Measurements from ENCODE around the gene MUC3A. TPM values are rescaled to one million over a fixed set of nuclear protein-coding genes. Genes with fewer than 3 reads are reported as not detected.

The MUC3A gene
- total and polyA plus RNA-seq, 2 of the 4 experiments (the other 2 are of a cell fraction), result 0.05 TPM; not detected in 1

DNA sequence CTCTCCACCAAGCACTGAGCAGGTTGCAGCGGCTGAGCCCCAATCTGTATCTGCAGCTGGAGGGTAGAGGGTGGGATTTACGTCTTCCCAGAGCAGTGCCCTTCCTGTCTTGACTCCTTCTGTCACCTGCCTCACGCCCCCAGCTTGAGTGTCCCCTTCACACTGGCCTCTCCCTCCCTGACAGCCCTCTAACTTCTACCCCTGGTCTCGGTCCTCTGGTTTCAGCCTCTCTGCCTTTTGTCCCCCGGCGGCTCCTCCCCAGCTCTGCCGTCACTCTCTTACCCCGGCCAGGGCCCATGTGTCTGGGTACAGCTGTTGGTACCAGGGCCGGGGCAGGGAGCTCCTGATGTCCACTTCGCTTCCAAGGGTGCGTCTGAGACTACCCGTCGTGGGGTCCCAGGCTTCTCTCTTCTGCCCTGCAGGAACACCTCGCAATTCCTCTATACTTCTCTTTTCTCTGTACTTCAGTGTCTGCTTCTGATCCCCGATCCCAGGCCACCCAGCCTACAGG, 654 bp downstream of the MUC3A start:
- Histone ChIP-seq H3K9me1 (ENCODE audit: insufficient read depth, low read length) (0 out of 2 replicates have a peak, but pooled peaks cover 4% of the 10 kb centered on the region), H4K8ac (ENCODE audit: low read depth in 2 of 2, low read length in 2 of 2) (no peak overlapping the region), H3K4me1 (ENCODE audit: control insufficient read depth, insufficient read depth, low read length) (no peaks in the 10 kb centered on the region), H3K23ac (ENCODE audit: low read depth, low read length) (no peak overlapping the region; the same call in 1 of the 2 replicates), H3K18ac (ENCODE audit: low read depth, low read length) (no peak overlapping the region), H2AK5ac (ENCODE audit: low read depth, low read length) (no peak overlapping the region), H3K79me1 (ENCODE audit: low read depth in 1 of 2, low read length in 2 of 2) (no peaks in the 10 kb centered on the region), H2AFZ (replicated peaks; ENCODE audit: low read length, poor library complexity) (no peak overlapping the region), H3K27ac (ENCODE audit: insufficient read depth, low read length) (no peak overlapping the region), H2BK20ac (ENCODE audit: low read depth, low read length) (no peak overlapping the region), H3K14ac (replicated peaks; ENCODE audit: low read depth, low read length) (no peak overlapping the region), H3K36me3 (ENCODE audit: control insufficient read depth, insufficient read depth, low read length) (no peaks in the 10 kb centered on the region), H3K9me3 (ENCODE audit: control insufficient read depth, insufficient read depth, low read length) (peaks cover 3% of the 10 kb centered on the region; the same call in 1 of the 2 replicates), H4K5ac (ENCODE audit: low read depth, low read length) (no peak overlapping the region), H4K20me1 (ENCODE audit: insufficient read depth, low read length) (no peaks in the 10 kb centered on the region), H3K4me3 (ENCODE audit: insufficient read depth, low read depth, low read length) (no peak overlapping the region), H2BK120ac (ENCODE audit: low read depth, low read length) (no peak overlapping the region), H2BK5ac (ENCODE audit: low read depth, low read length, poor library complexity, severe bottlenecking) (no peak overlapping the region), H3K27me3 (ENCODE audit: control insufficient read depth, insufficient read depth, low read length) (peaks cover 50% of the 10 kb centered on the region), H3K4ac (ENCODE audit: low read depth, low read length) (no peak overlapping the region), H3K9ac (ENCODE audit: low read depth, low read length) (no peak overlapping the region), H3K4me2 (ENCODE audit: low read depth, low read length) (no peak overlapping the region), H4K91ac (ENCODE audit: insufficient read depth, low read depth, low read length) (no peak overlapping the region), H2AK9ac (replicated peaks; ENCODE audit: low read depth, low read length, poor library complexity) (no peak overlapping the region), H3K56ac (ENCODE audit: extremely low read depth, insufficient read depth, low read length) (no peak overlapping the region), H2BK15ac (ENCODE audit: low read depth, low read length) (no peak overlapping the region)
- DNase-seq (no peak), ATAC-seq (ENCODE audit: low read depth) (no peak)
- intact Hi-C loops (cut with micrococcal nuclease), result no loop called here
- POLR2A ChIA-PET (ENCODE audit: unreplicated experiment), result no interaction called here
- no TSS peak for BruUV-seq (replicated peaks)
- TF ChIP-seq, protein P1, sequence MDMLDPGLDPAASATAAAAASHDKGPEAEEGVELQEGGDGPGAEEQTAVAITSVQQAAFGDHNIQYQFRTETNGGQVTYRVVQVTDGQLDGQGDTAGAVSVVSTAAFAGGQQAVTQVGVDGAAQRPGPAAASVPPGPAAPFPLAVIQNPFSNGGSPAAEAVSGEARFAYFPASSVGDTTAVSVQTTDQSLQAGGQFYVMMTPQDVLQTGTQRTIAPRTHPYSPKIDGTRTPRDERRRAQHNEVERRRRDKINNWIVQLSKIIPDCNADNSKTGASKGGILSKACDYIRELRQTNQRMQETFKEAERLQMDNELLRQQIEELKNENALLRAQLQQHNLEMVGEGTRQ (IDR thresholded peaks at IDR 0.05; ENCODE audit: low read depth, low read length), result no peak
- TF ChIP-seq RCOR1 (IDR thresholded peaks at IDR 0.05; ENCODE audit: insufficient replicate concordance, low read length) (no peak), CEBPB (IDR thresholded peaks at IDR 0.05; ENCODE audit: low read depth, low read length) (no peak), MAFK (IDR thresholded peaks at IDR 0.05; ENCODE audit: low read depth, low read length) (no peak), ELK1 (IDR thresholded peaks at IDR 0.05; ENCODE audit: borderline replicate concordance, low read depth, low read length) (no peak), SMC3 (IDR thresholded peaks at IDR 0.05; ENCODE audit: low read depth, low read length) (no peak), NFE2L2 (IDR thresholded peaks at IDR 0.05; ENCODE audit: low read depth, low read length) (no peak), CHD1 (IDR thresholded peaks at IDR 0.05; ENCODE audit: low read depth, low read length) (no peak), MXI1 (IDR thresholded peaks at IDR 0.05; ENCODE audit: borderline replicate concordance, low read depth, low read length) (no peak), FOS (IDR thresholded peaks at IDR 0.05; ENCODE audit: low read depth, low read length) (no peak), RFX5 (IDR thresholded peaks at IDR 0.05; ENCODE audit: low read depth, low read length) (no peak), RAD21 (IDR thresholded peaks at IDR 0.05; ENCODE audit: low read length) (no peak), POLR2A (IDR thresholded peaks at IDR 0.05; ENCODE audit: low read depth, low read length) (no peak), MAZ (IDR thresholded peaks at IDR 0.05; ENCODE audit: borderline replicate concordance, low read depth, low read length) (no peak), BHLHE40 (IDR thresholded peaks at IDR 0.05; ENCODE audit: low read depth, low read length) (no peak)
- TF ChIP-seq, protein P2, sequence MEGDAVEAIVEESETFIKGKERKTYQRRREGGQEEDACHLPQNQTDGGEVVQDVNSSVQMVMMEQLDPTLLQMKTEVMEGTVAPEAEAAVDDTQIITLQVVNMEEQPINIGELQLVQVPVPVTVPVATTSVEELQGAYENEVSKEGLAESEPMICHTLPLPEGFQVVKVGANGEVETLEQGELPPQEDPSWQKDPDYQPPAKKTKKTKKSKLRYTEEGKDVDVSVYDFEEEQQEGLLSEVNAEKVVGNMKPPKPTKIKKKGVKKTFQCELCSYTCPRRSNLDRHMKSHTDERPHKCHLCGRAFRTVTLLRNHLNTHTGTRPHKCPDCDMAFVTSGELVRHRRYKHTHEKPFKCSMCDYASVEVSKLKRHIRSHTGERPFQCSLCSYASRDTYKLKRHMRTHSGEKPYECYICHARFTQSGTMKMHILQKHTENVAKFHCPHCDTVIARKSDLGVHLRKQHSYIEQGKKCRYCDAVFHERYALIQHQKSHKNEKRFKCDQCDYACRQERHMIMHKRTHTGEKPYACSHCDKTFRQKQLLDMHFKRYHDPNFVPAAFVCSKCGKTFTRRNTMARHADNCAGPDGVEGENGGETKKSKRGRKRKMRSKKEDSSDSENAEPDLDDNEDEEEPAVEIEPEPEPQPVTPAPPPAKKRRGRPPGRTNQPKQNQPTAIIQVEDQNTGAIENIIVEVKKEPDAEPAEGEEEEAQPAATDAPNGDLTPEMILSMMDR (conservative IDR thresholded peaks at IDR 0.05; ENCODE audit: low read depth, low read length), result no peak
- CTCF ChIA-PET, result no interaction called here
- WGBS, 2 experiments (ENCODE audit: extremely low coverage in 2 of 2, insufficient read length in 1 of 2), result 24% methylated on average over 12 of the region's 15 CpGs; no CpG with 5 or more reads in 1 of the 2 experiments
- in situ Hi-C loops (cut with MboI; ENCODE audit: low sequenced_read_pairs), result loop anchor here (25.0 kb wide), 1 partner anchor 512 kb away; no protein-coding TSS in a partner anchor
- dilution Hi-C loops (cut with HindIII; ENCODE audit: low sequenced_read_pairs, unreplicated experiment), result no loop called here
